HFFc6 (cell line): ENCODE data around the gene ACKR3. TPM values are rescaled to one million over a fixed set of nuclear protein-coding genes. Genes with fewer than 3 reads are reported as not detected.

Source experiments
- DNase-seq: peaks from one replicate; pipeline ENCODE4 v3.0.0-alpha.2; 2018
- H3K27ac Mint-ChIP-seq: 2 replicates; pipeline ENCODE4 v1.8.0; 2020; ENCODE audit warnings: mild to moderate bottlenecking, mixed read lengths
- H3K27me3 Mint-ChIP-seq: 2 replicates; pipeline ENCODE4 v1.8.0; 2021; ENCODE audit warnings: mild to moderate bottlenecking, moderate library complexity, mixed read lengths; ENCODE audit not compliant: insufficient read depth
- H3K36me3 Mint-ChIP-seq: 2 replicates; pipeline ENCODE4 v1.8.0; 2021; ENCODE audit warnings: low read depth, mixed read lengths
- H3K4me1 Mint-ChIP-seq: 2 replicates; pipeline ENCODE4 v1.8.0; 2020; ENCODE audit warnings: low read depth, mixed read lengths
- H3K4me3 Mint-ChIP-seq: 2 replicates; pipeline ENCODE4 v1.8.0; 2020; ENCODE audit warnings: mild to moderate bottlenecking, moderate library complexity, mixed read lengths
- H3K9me3 Mint-ChIP-seq: 2 replicates; pipeline ENCODE4 v1.8.0; 2020; ENCODE audit warnings: mild to moderate bottlenecking, mixed read lengths
- CTCF ChIP-seq: fragments of 200-600 bp; sonication (generic); IDR thresholded peaks from 2 replicates; pipeline ENCODE4 v1.5.0; 2021; ENCODE audit warnings: antibody characterized with exemption, mild to moderate bottlenecking
- total RNA-seq, 6 experiments: library from RNA; stranded (reverse); fragmentation: NEBNext Ultra II Directional; extraction: Animal tissue kit (Norgen Biotek cat#: 25700); gene quantifications; 2 replicates in 1 of 6; 3 replicates in 5 of 6; pipeline ENCODE4 v1.2.3, GENCODE V29; 2021

ACKR3 gene
- total RNA-seq, 6 experiments from 2014 or later, result 0.12 TPM; not detected in 5

DNA sequence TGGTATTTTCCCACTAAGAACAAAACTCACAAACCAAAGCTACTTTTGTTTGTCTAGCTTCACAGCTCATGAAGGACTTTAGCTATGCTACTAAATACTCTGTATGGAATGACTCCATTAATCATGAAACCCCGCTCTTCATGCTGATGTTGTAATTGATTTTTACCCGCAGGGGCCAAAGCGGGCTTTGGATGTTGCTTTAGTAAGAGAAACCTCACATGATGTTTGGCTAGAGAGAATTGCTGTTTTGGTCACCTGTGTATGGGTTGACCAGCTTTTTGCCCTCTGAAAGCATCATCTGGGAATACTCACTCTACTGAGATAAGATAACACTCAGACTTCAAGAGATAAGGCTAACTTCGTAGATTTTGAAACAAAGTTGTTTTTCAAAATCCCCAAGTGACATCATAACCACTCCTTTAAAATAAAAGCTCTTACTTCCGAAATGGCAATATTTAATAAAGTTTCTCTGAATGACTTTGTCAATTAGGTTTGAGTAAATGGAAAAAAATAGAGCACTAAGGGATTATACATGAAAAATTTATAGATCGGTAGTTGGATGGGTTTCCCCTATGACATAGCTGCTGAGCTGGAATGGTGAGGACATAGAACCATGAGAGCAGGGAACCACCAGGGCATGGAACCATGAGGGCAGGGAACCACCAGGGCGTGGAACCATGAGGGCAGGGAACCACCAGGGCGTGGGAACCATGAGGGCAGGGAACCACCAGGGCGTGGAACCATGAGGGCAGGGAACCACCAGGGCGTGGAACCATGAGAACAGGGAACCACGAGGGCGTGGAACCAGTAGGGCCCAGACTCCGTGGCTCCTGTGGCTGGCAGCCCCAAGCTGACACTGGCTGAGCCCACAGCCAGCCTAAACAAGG, 31.9 kb downstream of the ACKR3 start:
- TF ChIP-seq CTCF, result no peak
- no peak overlapping the region for H3K27ac Mint-ChIP-seq
- peaks cover 7% of the 10 kb centered on the region for H3K36me3 Mint-ChIP-seq
- H3K9me3 Mint-ChIP-seq, result peaks cover 20% of the 10 kb centered on the region
- no peak for DNase-seq
- H3K4me1 Mint-ChIP-seq, result no peaks in the 10 kb centered on the region
- H3K4me3 Mint-ChIP-seq, result no peak overlapping the region
- H3K27me3 Mint-ChIP-seq, result no peaks in the 10 kb centered on the region; the same call in none of the 2 replicates

GRCh38 chr2:236602678-236603077, 33.1 kb downstream of the ACKR3 start:
- Mint-ChIP-seq H3K9me3 (peaks cover 29% of the 10 kb centered on the region), H3K36me3 (peaks cover 13% of the 10 kb centered on the region), H3K27ac (no peak overlapping the region), H3K27me3 (no peaks in the 10 kb centered on the region; the same call in none of the 2 replicates), H3K4me1 (peaks cover 6% of the 10 kb centered on the region; the same call in 1 of the 2 replicates), H3K4me3 (no peak overlapping the region)
- no peak for DNase-seq
- no peak for TF ChIP-seq CTCF

DNA sequence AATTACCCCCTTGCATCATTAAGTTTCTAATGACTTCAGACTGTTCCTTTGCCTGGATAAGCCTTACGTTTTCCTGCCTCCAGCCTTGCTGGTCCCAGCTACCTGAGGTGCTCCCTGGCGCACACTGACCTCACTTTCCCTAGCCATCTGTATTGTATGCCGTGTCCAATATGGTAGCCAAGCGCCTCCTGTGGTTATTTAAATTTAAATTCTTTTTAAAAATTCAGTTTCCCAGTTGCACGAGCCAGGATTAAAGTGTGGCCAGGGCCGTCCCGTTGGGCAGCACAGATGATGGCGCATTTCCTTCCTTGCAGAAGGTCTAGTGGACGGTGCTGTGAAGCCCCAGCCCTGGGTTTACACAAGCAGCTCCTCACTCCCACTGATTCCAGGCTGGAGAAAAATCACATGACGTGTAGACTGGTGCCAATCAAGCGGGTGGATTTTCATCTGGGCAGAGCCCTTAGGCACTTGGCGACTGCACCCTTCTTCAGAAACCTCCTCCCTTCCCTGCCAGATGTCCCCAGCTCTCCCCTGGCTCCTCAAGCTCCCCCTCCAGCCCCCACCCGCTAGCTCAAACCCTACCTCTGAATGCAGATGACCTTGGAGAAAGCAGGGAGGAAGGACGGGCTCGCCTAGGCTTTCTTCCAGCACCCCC, 33.9 kb downstream of the ACKR3 start:
- H3K4me3 Mint-ChIP-seq, result no peak overlapping the region
- TF ChIP-seq CTCF, result no peak
- H3K9me3 Mint-ChIP-seq, result peaks cover 30% of the 10 kb centered on the region
- no peaks in the 10 kb centered on the region; the same call in none of the 2 replicates for H3K27me3 Mint-ChIP-seq
- no peak for DNase-seq
- peaks cover 13% of the 10 kb centered on the region for H3K36me3 Mint-ChIP-seq
- H3K4me1 Mint-ChIP-seq, result peaks cover 6% of the 10 kb centered on the region; the same call in 1 of the 2 replicates
- no peak overlapping the region for H3K27ac Mint-ChIP-seq

- H3K4me3 Mint-ChIP-seq, result no peak overlapping the region
- no peak for DNase-seq
- H3K27ac Mint-ChIP-seq, result no peak overlapping the region
- H3K27me3 Mint-ChIP-seq, result no peaks in the 10 kb centered on the region; the same call in none of the 2 replicates
- H3K4me1 Mint-ChIP-seq, result peaks cover 6% of the 10 kb centered on the region; the same call in 1 of the 2 replicates
- peaks cover 30% of the 10 kb centered on the region for H3K9me3 Mint-ChIP-seq
- no peak for TF ChIP-seq CTCF
- H3K36me3 Mint-ChIP-seq, result peaks cover 13% of the 10 kb centered on the region
These were observed 35.1 kb downstream of the ACKR3 start for GRCh38 chr2:236604575-236605344.

DNA sequence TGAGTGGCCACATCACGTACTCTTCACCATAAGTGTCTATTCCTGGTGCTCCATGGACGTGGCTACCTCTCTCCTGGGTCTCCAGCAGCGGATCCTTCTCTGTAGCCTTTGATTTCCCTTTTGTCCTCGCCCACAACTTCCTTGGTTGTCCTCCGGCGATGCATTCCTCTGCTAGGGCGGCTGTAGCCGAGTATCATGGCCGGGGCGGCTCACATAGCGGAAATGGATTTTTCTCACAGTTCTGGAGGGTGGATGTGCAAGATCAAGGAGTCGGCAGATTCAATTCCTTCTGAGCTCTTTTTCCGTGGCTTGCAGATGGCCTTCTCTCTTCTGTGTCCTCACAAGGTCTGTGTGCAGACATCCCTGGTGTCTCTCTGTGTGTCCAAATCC, 35.7 kb downstream of the ACKR3 start:
- TF ChIP-seq CTCF, result no peak
- peaks cover 6% of the 10 kb centered on the region; the same call in 1 of the 2 replicates for H3K4me1 Mint-ChIP-seq
- peaks cover 30% of the 10 kb centered on the region for H3K9me3 Mint-ChIP-seq
- no peaks in the 10 kb centered on the region; the same call in none of the 2 replicates for H3K27me3 Mint-ChIP-seq
- H3K4me3 Mint-ChIP-seq, result no peak overlapping the region
- H3K36me3 Mint-ChIP-seq, result peaks cover 13% of the 10 kb centered on the region
- DNase-seq, result no peak
- no peak overlapping the region for H3K27ac Mint-ChIP-seq
